GM21367 (cell line): Measurements from ENCODE around the gene CHPT1.
"Not testable (repeated sequence)": the region's sequence is repeated elsewhere in the genome, so short reads cannot be mapped to it uniquely, and the experiment has no call there.

Experiments used
- ATAC-seq: cut with Tn5 transposase; IDR thresholded peaks from one replicate; pipeline ENCODE4 v1.9.1; 2021; ENCODE audit not compliant: unreplicated experiment

Gene CHPT1

GRCh38 chr12:101719566-101719965, 22.1 kb downstream of the CHPT1 start:
- no peak for ATAC-seq

DNA sequence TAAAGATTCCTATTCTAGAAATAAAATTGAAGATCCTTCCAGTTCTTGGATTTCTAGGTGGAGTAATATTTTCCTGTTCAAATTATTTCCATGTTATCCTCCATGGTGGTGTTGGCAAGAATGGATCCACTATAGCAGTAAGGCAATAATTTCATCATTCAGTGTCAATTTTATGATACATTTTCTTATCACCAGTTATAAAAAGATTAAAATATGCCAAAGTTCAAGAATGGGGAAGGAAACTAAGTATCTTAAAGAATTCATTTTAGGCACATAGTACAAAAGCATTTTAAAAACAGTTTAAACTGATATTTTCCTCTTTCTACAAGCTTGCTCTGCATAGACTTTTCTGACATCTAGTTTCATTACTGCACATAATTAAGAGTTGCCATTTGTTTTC, 22.7 kb downstream of the CHPT1 start:
- ATAC-seq = no peak

GRCh38 chr12:101722392-101722791, 25.0 kb downstream of the CHPT1 start:
- no peak for ATAC-seq

DNA sequence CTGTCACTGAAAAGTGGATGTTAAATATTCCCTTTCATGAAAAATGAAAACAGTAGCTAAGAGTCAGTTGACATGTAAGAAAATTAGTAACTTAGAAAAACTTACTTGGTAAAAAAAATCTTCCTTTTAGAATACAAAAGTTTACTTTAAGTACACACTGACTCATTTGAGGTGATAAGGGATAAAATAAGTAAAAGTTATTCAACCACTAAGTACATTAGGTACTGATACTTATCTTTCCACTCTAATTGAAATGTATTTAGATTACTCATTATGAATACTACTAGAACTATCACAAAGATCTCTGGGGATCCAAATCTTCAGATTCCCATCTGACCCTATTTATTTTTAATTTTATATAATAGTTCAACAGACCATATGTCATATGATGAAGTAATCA, 29.7 kb downstream of the CHPT1 start:
- no peak for ATAC-seq

GRCh38 chr12:101729842-101730241, 32.4 kb downstream of the CHPT1 start:
- ATAC-seq = no peak

DNA sequence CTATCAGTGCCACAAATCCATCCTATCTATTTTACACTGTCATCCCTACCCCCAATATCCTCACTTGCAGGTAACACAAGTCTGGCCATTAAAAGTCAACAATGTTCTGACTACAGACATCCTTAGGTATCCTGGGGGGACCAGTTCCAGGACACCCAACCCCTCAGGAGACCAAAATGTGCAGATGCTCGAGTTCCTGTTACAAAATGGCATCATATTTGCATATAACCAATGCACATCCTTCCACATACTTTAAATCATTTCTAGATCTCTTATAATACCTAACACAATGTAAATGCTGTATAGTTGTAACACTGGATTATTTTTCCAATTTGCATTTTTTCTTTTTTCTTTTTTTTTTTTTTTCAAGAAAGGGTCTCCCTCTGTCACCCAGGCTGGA, 34.9 kb downstream of the CHPT1 start:
- no peak for ATAC-seq

- ATAC-seq = no peak
Measured at GRCh38 chr12:101733166-101733565, 35.7 kb downstream of the CHPT1 start.

DNA sequence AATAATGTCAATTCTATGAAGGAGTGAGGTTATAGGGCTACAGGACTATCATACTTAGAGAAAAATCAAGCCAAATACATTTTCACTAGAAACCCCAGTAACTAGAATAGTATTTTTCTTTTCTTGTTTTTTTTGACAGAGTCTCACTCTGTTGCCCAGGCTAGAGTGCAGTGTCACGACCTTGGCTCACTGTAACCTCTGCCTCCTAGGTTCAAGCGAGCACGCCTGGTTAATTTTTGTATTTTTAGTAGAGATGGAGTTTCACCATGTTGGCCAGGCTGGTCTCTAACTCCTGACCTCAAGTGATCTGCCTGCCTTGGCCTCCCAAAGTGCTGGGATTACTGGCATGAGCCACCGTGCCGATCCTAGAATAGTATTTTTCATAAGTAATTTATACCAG, 37.0 kb downstream of the CHPT1 start:
- ATAC-seq = not testable (repeated sequence)

DNA sequence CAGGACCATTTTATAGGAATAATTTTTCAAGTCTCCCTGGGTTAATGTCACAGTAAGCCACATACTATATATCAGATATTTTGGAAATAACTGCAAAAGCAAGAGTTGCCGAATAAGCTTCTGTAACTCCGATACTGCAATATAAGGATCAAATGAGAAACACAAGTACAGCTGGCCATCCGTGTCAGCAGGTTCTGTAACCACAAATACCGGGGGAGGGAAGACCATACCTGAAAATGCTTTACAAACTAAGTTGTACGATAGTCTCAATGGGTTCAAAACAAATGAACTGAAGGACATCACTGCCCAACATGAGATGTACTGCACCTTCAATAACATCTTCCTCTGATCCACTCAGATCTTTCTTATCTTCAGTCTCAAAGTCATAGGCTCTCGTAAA, 40.0 kb downstream of the CHPT1 start:
- ATAC-seq = no peak

GRCh38 chr12:101738920-101739665, 41.7 kb downstream of the CHPT1 start, which contains the start of gene SYCP3:
Gene SYCP3, minus strand, starts transcription at chr12:101739462. Its CDS starts 1,527 bp downstream, at chr12:101737935.
- no peak for ATAC-seq

DNA sequence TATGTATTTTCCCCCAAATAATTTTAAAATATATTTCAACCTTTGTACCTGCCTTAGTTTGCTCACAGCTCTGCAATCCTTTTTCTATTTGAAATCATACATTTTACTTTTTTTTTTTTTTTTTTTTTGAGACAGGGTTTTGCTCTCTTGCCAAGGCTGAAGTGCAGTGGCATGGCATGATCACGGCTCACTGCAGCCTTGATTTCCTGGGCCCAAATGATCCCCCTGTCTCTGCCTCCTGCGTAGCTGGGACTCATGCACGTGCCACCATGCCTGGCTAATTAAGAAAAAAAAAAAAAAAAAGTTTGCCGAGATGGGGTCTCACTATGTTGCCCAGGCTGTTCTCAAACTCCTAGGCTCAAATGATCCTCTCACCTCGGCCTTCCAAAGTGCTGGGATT, 43.1 kb downstream of the CHPT1 start:
- no peak for ATAC-seq

- ATAC-seq = no peak
Measured at GRCh38 chr12:101740980-101741379, 43.5 kb downstream of the CHPT1 start.

DNA sequence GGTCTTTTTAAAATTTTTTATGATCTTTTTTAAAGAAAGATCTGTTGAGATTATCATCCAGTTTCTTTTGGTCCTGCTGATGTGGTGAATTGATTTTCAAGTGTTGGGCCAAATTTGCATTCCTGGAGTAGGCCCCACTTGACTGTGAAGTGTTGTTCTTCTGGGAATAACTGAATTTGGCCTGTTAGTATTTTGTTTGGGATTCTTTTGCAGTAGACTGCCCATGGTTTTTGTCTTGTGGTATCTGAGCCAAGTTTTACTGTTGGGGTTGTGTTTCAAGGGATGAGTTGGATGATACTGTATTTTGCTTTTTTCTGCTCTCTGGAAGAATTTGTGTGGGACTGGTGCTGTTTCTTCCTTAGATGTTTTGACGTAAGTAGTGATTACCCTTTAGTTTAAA, 45.8 kb downstream of the CHPT1 start:
- ATAC-seq = no peak

DNA sequence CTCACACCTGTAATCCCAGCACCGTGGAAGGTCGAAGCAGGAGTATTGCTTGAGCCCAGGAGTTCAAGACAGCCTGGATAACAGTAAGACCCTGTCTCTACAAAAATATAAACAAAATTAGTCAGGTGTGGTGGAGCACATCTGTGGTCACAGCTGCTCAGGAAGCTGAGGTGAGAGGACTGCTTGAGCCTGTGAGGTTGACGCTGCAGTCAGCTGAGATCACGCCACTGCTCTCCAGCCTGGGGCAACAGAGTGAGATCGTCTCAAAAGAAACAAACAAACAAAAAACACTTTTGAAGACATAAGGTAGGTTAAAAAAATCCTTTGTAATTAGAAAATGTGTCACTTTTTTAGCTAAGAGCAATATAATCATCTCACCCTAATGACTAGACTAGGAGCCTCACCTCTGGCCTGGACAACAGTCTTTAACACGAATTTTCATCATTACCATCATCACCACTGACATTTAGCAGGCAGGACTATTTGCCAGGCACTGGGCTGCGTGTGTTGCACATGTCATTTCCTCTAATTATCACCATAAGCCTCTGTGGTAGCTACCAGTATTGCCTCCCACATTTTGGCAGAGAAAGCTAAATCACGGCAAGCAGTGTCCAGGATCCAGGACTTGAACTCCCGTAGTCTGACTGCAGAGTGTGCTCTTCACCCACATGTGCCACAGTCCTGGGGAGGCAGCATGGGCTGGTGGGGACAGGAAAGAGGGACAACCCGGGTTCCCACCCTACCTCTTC, 46.5 kb downstream of the CHPT1 start:
- peak; percentile 95 for ATAC-seq

- no peak for ATAC-seq
Measured at GRCh38 chr12:101745481-101745880, 48.0 kb downstream of the CHPT1 start.

- ATAC-seq = no peak
Measured at GRCh38 chr12:101746196-101746595, 48.8 kb downstream of the CHPT1 start.

GRCh38 chr12:101746661-101747060, 49.2 kb downstream of the CHPT1 start:
- ATAC-seq = no peak

DNA sequence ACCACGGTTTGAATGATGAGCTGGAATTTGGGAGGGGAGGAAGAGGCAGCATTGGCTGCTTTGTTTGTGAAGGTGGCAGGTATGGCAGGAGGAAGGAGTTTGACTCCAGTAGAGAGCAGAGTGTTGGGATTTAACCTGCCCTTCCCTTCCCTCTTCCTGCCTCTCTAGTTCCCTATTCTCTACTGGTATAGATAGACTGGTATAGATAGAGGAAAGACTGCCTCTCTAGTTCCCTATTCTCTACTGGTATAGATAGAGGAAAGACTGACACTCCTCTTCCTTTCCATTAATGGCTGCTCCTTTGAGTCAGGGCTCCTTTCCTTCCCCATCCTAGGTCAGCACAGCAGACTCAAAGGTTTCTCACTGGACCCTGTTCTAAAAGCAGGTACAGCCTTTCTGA, 50.3 kb downstream of the CHPT1 start:
- ATAC-seq = no peak

DNA sequence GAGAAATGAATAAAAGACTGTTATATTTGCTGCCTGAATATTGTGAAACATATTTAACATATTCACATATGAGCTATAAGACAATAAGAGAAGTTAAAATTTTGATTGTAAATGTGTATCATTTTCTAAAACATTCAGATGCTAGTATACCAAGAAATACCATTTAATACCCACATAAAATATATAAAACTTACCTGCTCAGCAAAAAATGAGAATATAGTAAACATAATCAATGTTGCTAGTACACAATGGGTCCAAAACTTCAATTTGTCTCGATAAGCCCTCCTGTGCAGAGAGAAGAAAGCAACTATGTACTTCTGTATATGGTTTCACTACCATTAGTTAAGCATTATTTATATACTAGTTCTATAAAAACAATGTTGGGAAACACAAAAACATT, 51.5 kb downstream of the CHPT1 start:
- ATAC-seq = no peak

GRCh38 chr12:101749657-101750056, 52.2 kb downstream of the CHPT1 start:
- ATAC-seq = no peak

DNA sequence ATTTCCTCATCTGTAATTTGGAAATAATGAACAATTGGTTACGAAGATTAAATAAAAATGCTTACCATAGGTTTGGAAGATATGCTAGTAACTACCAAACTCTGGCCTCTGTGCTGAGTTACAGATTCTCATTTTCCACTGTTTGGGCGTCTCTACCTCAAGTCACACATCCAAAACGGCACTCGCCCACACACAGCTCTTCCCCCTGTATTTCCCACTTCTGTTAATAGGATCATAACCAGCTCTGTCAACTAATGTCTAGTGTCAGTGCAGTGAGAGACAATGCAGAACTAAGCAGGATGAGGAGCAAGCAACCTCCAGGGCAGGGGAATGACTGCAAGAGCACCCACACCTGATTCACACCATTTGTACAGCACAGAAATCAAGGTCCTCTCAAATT, 52.7 kb downstream of the CHPT1 start:
- ATAC-seq = no peak

GRCh38 chr12:101759396-101760047, 62.1 kb downstream of the CHPT1 start:
- no peak for ATAC-seq
